A549 (cell line): ENCODE results near the gene PBX3.

Source experiments
- BHLHE40 ChIP-seq: IDR thresholded peaks from 2 replicates; pipeline ENCODE4 v1.6.1; 2012; ENCODE audit warnings: low read depth, low read length, inconsistent platforms
- CHD2 ChIP-seq: fragments of 150-350 bp; IDR thresholded peaks from 2 replicates; pipeline ENCODE4 v1.6.1; 2014; ENCODE audit warnings: low read length; ENCODE audit not compliant: partially characterized antibody
- CTCF ChIP-seq: fragments of >200 bp; sonication (Bioruptor Twin); formaldehyde crosslinking; IDR thresholded peaks from 3 replicates; pipeline ENCODE4 v1.5.1; 2016
- ELK1 ChIP-seq: fragments of 150-350 bp; IDR thresholded peaks from 2 replicates; pipeline ENCODE4 v1.6.1; 2014; ENCODE audit warnings: low read depth, mild to moderate bottlenecking, low read length
- EP300 ChIP-seq, 2 experiments: fragments of >200 bp; sonication (Bioruptor Twin); formaldehyde crosslinking; IDR thresholded peaks; 2 replicates in 1 of 2; 3 replicates in 1 of 2; pipeline ENCODE4 v1.6.1; 2016 to 2017
- FOSL2 ChIP-seq, 2 experiments: fragments of 450-650 bp in 1 of 2; fragments of >200 bp in 1 of 2; sonication (Bioruptor Twin) in 1 of 2; formaldehyde crosslinking; IDR thresholded peaks; 2 replicates each; pipeline versions ENCODE4 v1.5.0 to v1.6.1; 2016 to 2020; ENCODE audit warnings: mild to moderate bottlenecking in 1 of 2, moderate library complexity in 1 of 2
- FOXS1 ChIP-seq: fragments of 250-450 bp; sonication (Bioruptor Pico); IDR thresholded peaks from 2 replicates; pipeline ENCODE4 v1.5.0; 2020; ENCODE audit warnings: mild to moderate bottlenecking, moderate library complexity
- HOXA7 ChIP-seq: fragments of 250-450 bp; sonication (Bioruptor Pico); IDR thresholded peaks from 2 replicates; pipeline ENCODE4 v1.5.0; 2020; ENCODE audit warnings: mild to moderate bottlenecking, moderate library complexity
- KDM1A ChIP-seq: fragments of 200-600 bp; sonication (generic); IDR thresholded peaks from 2 replicates; pipeline ENCODE4 v1.6.1; 2016; ENCODE audit warnings: low read depth, mild to moderate bottlenecking
- MAFK ChIP-seq: fragments of 450-650 bp; IDR thresholded peaks from 2 replicates; pipeline ENCODE4 v1.6.1; 2014; ENCODE audit not compliant: partially characterized antibody
- NR3C1 ChIP-seq: fragments of >200 bp; sonication (Bioruptor Twin); formaldehyde crosslinking; IDR thresholded peaks from 3 replicates; pipeline ENCODE4 v1.6.1; 2017
- POLR2A ChIP-seq: IDR thresholded peaks from 2 replicates; pipeline ENCODE4 v1.6.1; 2012; ENCODE audit warnings: mild to moderate bottlenecking, low read length
- RAD21 ChIP-seq, 2 experiments: fragments of >200 bp in 1 of 2; sonication (Bioruptor Twin) in 1 of 2; formaldehyde crosslinking in 1 of 2; IDR thresholded peaks in 1 of 2; conservative IDR thresholded peaks in 1 of 2; 2 replicates in 1 of 2; 3 replicates in 1 of 2; pipeline ENCODE4 v1.6.1; 2012 to 2018; ENCODE audit warnings: inconsistent platforms in 1 of 2
- RNF2 ChIP-seq: fragments of 200-600 bp; sonication (generic); IDR thresholded peaks from 2 replicates; pipeline ENCODE4 v1.6.1; 2016; ENCODE audit warnings: low read depth, mild to moderate bottlenecking, antibody characterized with exemption, moderate library complexity, borderline replicate concordance

- no peak for TF ChIP-seq CTCF
- TF ChIP-seq FOSL2 (IDR thresholded peaks at IDR 0.05) = no peak
- no peak for TF ChIP-seq FOSL2 (CRISPR knock-in tag; IDR thresholded peaks at IDR 0.05)
- no peak for TF ChIP-seq POLR2A
- TF ChIP-seq CHD2 = no peak
- TF ChIP-seq MAFK = no peak
- TF ChIP-seq BHLHE40 = no peak
- TF ChIP-seq KDM1A = no peak
- TF ChIP-seq EP300 (IDR thresholded peaks at IDR 0.05) = no peak
- no peak for TF ChIP-seq RNF2
- TF ChIP-seq ELK1 = no peak
- TF ChIP-seq RAD21 (conservative IDR thresholded peaks at IDR 0.05 in 1 of 2, IDR thresholded peaks at IDR 0.05 in 1 of 2) = no peak
- no peak for TF ChIP-seq HOXA7 (CRISPR knock-in tag)
- no peak for TF ChIP-seq FOXS1 (CRISPR knock-in tag)
- TF ChIP-seq NR3C1 = no peak
These were observed 252.3 kb downstream of the PBX3 start for GRCh38 chr9:125999504-125999881.
